Measurements from ENCODE around the gene SIM2.
A peak's percentile ranks its signal among the peaks of the same experiment; 100 is the strongest.

SIM2 gene

GRCh38 chr21:36702622-36702968 is 3.7 kb downstream of the SIM2 start:
- Mint-ChIP-seq H3K27me3 (ENCODE audit: low read depth) (peaks cover 78% of the 10 kb centered on the region), H3K4me1 (ENCODE audit: low read depth) (peaks cover 11% of the 10 kb centered on the region), H3K9me3 (no peaks in the 10 kb centered on the region), H3K36me3 (ENCODE audit: low read depth) (peaks cover 2% of the 10 kb centered on the region), H3K4me3 (no peak overlapping the region), H3K27ac (no peak overlapping the region)

DNA sequence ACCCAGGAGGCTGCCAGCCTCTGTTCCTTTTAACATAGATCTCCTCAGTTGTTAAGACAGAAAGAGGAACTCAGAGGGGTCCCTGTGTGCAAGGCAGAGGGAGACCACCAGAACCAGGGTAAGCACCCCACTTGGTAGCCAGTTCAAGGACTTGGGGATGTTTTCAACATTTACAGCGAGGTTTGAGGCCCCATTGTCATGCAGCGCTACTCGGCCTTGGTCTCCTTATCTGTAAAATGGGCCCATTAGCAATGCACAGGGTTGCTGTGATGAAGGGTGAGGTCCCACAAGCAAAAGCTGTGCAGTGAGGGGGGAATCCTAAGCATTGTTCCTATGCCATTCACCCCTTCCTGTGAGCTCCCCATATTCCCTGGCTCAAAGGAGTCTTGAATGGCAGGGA is 4.2 kb downstream of the SIM2 start:
- H3K9me3 Mint-ChIP-seq = no peaks in the 10 kb centered on the region
- H3K27me3 Mint-ChIP-seq (ENCODE audit: low read depth) = peaks cover 74% of the 10 kb centered on the region
- H3K27ac Mint-ChIP-seq = no peak overlapping the region
- H3K4me3 Mint-ChIP-seq = no peak overlapping the region
- peaks cover 11% of the 10 kb centered on the region for H3K4me1 Mint-ChIP-seq (ENCODE audit: low read depth)
- peaks cover 2% of the 10 kb centered on the region for H3K36me3 Mint-ChIP-seq (ENCODE audit: low read depth)

- Mint-ChIP-seq H3K9me3 (no peaks in the 10 kb centered on the region), H3K4me3 (no peak overlapping the region), H3K4me1 (ENCODE audit: low read depth) (peaks cover 11% of the 10 kb centered on the region), H3K27ac (no peak overlapping the region), H3K27me3 (ENCODE audit: low read depth) (peaks cover 76% of the 10 kb centered on the region), H3K36me3 (ENCODE audit: low read depth) (peaks cover 2% of the 10 kb centered on the region)
Observed at GRCh38 chr21:36703626-36704280, 4.8 kb downstream of the SIM2 start.

DNA sequence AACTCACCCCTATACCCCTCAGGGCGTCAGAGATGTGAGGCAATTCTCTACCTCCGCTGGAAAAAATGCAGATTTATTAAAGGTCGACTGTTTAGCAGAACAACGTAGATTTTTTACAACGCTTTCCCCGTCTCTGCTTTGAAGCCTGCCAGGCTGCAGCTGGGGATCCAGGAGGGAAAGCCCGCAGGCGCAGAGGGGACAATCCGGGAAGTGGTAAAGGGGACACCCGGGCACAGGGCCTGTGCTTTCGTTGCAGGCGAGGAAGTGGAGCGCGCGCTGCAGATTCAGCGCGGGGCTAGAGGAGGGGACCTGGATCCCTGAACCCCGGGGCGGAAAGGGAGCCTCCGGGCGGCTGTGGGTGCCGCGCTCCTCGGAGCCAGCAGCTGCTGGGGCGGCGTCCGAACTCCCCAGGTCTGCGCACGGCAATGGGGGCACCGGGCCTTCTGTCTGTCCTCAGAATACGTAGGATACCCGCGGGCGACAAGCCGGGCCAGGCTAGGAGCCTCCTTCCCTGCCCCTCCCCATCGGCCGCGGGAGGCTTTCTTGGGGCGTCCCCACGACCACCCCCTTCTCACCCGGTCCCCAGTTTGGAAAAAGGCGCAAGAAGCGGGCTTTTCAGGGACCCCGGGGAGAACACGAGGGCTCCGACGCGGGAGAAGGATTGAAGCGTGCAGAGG is 5.5 kb downstream of the SIM2 start:
- H3K9me3 Mint-ChIP-seq = no peaks in the 10 kb centered on the region
- H3K27ac Mint-ChIP-seq = no peak overlapping the region
- H3K27me3 Mint-ChIP-seq (ENCODE audit: low read depth) = peaks cover 77% of the 10 kb centered on the region
- no peak overlapping the region for H3K4me3 Mint-ChIP-seq
- H3K36me3 Mint-ChIP-seq (ENCODE audit: low read depth) = peaks cover 2% of the 10 kb centered on the region
- H3K4me1 Mint-ChIP-seq (ENCODE audit: low read depth) = peaks cover 11% of the 10 kb centered on the region

DNA sequence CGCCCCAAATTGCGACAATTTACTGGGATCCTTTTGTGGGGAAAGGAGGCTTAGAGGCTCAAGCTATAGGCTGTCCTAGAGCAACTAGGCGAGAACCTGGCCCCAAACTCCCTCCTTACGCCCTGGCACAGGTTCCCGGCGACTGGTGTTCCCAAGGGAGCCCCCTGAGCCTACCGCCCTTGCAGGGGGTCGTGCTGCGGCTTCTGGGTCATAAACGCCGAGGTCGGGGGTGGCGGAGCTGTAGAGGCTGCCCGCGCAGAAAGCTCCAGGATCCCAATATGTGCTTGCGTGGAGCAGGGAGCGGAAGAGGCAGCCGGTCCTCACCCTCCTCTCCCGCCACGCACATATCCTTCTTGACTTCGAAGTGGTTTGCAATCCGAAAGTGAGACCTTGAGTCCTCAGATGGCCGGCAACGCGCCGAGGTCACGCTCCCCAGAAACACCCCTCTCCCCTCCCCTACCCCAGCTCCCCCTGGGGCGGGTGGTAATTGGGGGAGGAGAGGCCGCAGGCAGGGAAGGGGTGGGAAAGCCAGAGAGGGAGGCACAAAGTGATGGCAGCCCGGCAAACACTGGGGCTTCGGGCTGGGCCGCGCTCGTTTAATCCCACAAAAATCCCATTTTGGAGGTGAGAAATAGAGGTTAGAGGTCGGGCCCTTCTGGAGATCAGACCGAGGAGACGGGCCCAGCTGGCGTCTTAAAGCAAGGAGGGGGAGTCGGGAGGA is 6.2 kb downstream of the SIM2 start:
- Mint-ChIP-seq H3K36me3 (ENCODE audit: low read depth) (peaks cover 1% of the 10 kb centered on the region), H3K27ac (no peak overlapping the region), H3K4me1 (ENCODE audit: low read depth) (peaks cover 10% of the 10 kb centered on the region), H3K9me3 (no peaks in the 10 kb centered on the region), H3K4me3 (no peak overlapping the region), H3K27me3 (ENCODE audit: low read depth) (peaks cover 82% of the 10 kb centered on the region)

- no peaks in the 10 kb centered on the region for H3K9me3 Mint-ChIP-seq
- no peaks in the 10 kb centered on the region for H3K36me3 Mint-ChIP-seq (ENCODE audit: low read depth)
- no peak overlapping the region for H3K4me3 Mint-ChIP-seq
- no peak overlapping the region for H3K27ac Mint-ChIP-seq
- H3K4me1 Mint-ChIP-seq (ENCODE audit: low read depth) = peaks cover 4% of the 10 kb centered on the region
- peaks cover 82% of the 10 kb centered on the region for H3K27me3 Mint-ChIP-seq (ENCODE audit: low read depth)
Observed at GRCh38 chr21:36705679-36706481, 7.0 kb downstream of the SIM2 start.

DNA sequence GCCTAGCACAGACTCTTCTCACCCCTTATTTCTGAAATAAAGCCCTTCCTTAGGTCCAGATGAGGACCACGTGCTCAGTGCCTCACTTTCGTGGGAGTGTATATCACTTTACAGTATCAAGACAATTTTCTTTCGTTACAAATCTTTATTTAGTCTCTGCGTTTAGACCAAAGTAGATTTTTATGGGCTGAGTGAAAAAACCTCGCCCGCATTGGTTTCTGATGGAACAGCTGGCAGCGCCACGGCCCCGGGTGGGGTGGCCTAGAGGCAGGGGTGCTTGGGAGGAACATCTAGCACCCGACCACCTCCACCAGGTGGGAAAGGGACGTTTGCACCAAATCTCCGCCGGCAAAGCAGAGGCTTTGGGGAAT is 7.6 kb downstream of the SIM2 start:
- no peak overlapping the region for H3K27ac Mint-ChIP-seq
- peaks cover 4% of the 10 kb centered on the region for H3K4me1 Mint-ChIP-seq (ENCODE audit: low read depth)
- H3K36me3 Mint-ChIP-seq (ENCODE audit: low read depth) = no peaks in the 10 kb centered on the region
- peaks cover 87% of the 10 kb centered on the region for H3K27me3 Mint-ChIP-seq (ENCODE audit: low read depth)
- H3K4me3 Mint-ChIP-seq = no peak overlapping the region
- H3K9me3 Mint-ChIP-seq = no peaks in the 10 kb centered on the region

DNA sequence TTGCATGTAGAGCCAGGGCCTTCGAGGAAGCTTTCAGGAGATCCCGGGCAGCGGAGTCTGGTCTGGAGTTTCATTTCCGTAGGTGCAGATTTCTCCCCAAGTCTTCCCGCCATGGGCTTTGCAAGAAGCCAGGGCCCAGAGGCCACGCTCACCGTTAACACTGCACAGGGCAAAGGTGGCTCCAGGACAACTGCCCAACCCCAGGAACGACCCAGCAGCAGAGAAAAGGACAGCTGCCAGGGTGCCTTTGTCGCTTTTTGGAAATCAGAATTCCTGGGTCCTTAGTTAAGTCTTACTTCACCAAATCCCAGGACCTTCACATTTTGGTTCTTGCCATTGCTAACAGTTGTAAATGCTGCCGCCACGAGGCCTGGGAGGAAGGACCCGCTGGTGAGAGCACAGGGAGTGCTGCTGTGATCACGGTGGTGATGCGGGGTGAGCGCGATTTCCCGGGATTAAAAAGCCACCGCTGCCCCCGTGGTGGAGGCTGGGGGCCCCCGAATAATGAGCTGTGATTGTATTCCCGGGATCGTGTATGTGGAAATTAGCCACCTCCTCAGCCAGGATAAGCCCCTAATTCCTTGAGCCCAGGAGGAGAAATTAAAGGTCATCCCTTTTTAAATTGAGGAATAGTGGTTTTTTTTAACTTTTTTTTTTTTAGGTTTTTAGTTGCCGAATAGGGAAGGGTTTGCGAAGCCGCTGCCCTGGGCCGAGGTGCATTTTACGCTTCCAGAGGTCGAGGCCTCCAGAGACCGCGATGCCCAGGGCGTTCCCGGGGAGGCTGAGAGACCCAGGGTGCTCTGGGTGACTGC is 8.2 kb downstream of the SIM2 start:
- H3K4me1 Mint-ChIP-seq (ENCODE audit: low read depth) = peaks cover 2% of the 10 kb centered on the region

DNA sequence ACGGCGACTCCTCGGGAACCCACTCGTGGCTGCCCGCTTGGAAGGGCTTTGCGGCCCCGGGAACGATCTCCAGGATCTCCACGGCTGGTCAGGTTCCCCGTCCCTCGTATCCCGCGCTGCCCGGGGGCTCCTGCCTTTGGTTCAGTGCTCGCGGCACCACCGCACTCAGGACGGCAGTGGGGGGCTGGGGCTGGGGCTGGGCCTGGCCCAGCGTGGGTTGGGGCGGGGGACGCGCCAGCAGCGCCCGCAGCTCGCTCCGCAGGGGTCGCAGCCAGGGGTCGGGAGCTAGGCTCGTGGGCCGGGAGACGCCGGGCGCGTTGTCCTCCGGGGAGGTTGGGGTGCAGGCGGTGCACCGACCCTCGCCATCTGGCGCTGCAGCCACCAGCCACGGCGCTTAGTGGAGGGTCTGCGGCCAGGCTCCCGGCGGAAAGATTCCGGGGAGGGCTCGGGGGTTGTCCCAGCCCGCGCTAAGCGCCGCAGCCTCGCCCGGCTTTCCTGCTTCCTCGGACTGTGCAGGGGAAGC is 8.9 kb downstream of the SIM2 start:
- H3K4me3 Mint-ChIP-seq = no peak overlapping the region
- no peak overlapping the region for H3K27ac Mint-ChIP-seq
- H3K27me3 Mint-ChIP-seq (ENCODE audit: low read depth) = peaks cover 84% of the 10 kb centered on the region
- H3K36me3 Mint-ChIP-seq (ENCODE audit: low read depth) = no peaks in the 10 kb centered on the region
- H3K9me3 Mint-ChIP-seq = no peaks in the 10 kb centered on the region
- H3K4me1 Mint-ChIP-seq (ENCODE audit: low read depth) = peaks cover 4% of the 10 kb centered on the region

More for the DNA sequence above, 8.2 kb downstream of the SIM2 start:
- Mint-ChIP-seq H3K27ac (peak overlapping the region; percentile 34), H3K9me3 (no peaks in the 10 kb centered on the region), H3K4me3 (no peak overlapping the region), H3K36me3 (ENCODE audit: low read depth) (no peaks in the 10 kb centered on the region), H3K27me3 (ENCODE audit: low read depth) (peaks cover 84% of the 10 kb centered on the region)

DNA sequence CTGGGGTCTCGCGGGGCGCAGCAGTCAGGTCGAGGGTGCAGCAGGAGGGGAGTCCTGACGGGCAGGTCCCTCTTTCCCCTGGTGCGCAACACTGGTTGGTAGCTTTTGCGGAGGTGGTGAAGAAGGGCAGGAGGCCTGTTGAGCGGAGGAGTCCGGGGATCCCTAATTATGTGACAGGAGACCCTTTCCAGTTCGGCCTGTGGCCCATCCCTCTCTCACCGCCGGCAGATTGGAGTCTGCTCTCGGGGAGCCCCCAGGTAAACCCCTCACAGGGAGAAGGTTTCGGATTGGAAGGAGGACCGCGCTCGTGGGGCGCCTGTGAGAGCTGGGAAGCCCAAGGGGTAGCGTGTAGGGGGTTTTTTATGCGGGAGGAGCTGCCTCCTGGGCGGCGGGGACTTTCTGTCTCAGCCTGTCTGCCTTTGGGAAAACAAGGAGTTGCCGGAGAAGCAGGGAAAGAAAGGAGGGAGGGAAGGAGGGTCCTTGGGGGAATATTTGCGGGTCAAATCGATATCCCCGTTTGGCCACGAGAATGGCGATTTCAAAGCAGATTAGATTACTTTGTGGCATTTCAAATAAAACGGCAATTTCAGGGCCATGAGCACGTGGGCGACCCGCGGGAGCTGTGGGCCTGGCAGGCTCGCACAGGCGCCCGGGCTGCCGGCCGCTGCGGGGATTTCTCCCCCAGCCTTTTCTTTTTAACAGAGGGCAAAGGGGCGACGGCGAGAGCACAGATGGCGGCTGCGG is 9.5 kb downstream of the SIM2 start:
- no peak overlapping the region for H3K27ac Mint-ChIP-seq
- H3K9me3 Mint-ChIP-seq = no peaks in the 10 kb centered on the region

DNA sequence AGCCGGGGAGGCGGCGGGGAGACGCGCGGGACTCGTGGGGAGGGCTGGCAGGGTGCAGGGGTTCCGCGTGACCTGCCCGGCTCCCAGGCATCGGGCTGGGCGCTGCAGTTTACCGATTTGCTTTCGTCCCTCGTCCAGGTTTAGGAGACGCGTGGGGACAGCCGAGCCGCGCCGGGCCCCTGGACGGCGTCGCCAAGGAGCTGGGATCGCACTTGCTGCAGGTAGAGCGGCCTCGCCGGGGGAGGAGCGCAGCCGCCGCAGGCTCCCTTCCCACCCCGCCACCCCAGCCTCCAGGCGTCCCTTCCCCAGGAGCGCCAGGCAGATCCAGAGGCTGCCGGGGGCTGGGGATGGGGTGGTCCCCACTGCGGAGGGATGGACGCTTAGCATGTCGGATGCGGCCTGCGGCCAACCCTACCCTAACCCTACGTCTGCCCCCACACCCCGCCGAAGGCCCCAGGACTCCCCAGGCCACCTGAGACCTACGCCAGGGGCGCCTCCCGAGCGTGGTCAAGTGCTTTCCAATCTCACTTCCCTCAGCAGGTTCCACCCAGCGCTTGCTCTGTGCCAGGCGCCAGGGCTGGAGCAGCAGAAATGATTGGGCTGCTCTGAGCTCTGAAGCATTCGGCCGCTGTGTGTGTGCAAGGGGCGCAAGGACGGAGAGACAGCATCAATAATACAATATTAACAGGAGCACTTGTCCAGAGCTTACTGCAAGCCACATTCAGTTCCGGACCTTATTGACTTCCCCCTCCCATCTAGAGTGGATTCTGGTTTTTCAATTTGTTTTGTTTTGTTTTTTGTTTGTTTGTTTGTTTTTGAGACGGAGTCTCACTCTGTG is 10.3 kb downstream of the SIM2 start:
- H3K27ac Mint-ChIP-seq = no peak overlapping the region
- H3K4me1 Mint-ChIP-seq (ENCODE audit: low read depth) = peaks cover 5% of the 10 kb centered on the region
- H3K27me3 Mint-ChIP-seq (ENCODE audit: low read depth) = peaks cover 85% of the 10 kb centered on the region
- no peaks in the 10 kb centered on the region for H3K36me3 Mint-ChIP-seq (ENCODE audit: low read depth)
- H3K9me3 Mint-ChIP-seq = no peaks in the 10 kb centered on the region
- no peak overlapping the region for H3K4me3 Mint-ChIP-seq

More for the DNA sequence above, 9.5 kb downstream of the SIM2 start:
- peaks cover 84% of the 10 kb centered on the region for H3K27me3 Mint-ChIP-seq (ENCODE audit: low read depth)
- peaks cover 5% of the 10 kb centered on the region for H3K4me1 Mint-ChIP-seq (ENCODE audit: low read depth)
- no peaks in the 10 kb centered on the region for H3K36me3 Mint-ChIP-seq (ENCODE audit: low read depth)
- H3K4me3 Mint-ChIP-seq = no peak overlapping the region

DNA sequence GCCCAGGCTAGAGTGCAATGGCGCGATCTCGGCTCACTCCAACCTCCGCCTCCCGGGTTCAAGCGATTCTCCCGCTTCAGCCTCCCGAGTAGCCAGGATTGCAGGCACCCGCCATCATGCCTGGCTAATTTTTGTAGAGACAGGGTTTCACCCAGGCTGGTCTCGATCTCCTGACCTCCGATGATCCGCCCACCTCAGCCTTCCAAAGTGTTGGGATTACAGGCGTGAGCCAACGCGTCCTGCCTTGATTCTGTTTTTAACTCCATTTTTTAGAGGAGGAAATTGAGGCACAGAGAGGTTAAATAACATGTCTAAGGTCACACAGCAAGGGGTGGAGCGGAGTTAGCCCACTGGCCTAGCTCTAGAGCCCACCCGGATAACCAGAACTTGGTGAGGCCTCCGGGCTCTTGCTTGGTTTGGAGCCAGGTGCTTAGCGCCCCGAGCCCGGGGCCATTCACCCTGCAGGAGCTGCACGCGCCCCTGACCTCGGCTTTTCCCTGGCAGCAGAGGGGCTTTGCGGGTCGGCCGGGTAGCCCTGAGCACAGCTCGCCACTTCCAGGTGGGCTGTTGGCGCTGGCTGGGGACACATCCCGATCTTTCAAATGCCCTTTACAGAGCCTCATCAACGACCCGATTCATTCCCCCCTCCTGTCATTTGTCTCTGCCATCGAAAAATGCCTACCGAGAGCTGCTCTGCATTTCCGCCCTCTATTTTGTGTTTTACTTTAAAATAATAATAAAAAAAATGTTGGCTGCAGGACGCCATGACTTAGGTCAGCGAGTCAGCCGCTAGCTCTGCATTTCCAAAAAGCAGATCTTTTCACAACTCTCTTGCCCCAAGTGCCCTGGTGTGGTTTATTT is 11.2 kb downstream of the SIM2 start:
- Mint-ChIP-seq H3K9me3 (no peaks in the 10 kb centered on the region), H3K27ac (no peak overlapping the region), H3K4me3 (no peak overlapping the region), H3K36me3 (ENCODE audit: low read depth) (no peaks in the 10 kb centered on the region), H3K27me3 (ENCODE audit: low read depth) (peaks cover 86% of the 10 kb centered on the region), H3K4me1 (ENCODE audit: low read depth) (peaks cover 5% of the 10 kb centered on the region)

Data from T-helper 1 cell treated with Interleukin-12 subunit alpha and Interleukin-12 subunit beta and Interleukin-4 antibody, amounts not matched to agents 30 μg/mL and 1 μg/mL, for 36 hours (primary cell).